GM12891 (cell line): ENCODE data around the gene KRTAP4-16.
"Not testable (repeated sequence)": the region's sequence is repeated elsewhere in the genome, so short reads cannot be mapped to it uniquely, and the experiment has no call there.

Experiments used
- POLR2A ChIP-seq: IDR thresholded peaks from 2 replicates; pipeline ENCODE4 v1.6.1; 2011; ENCODE audit warnings: low read depth, low read length, control low read depth
- POLR2AphosphoS5 ChIP-seq: IDR thresholded peaks from 2 replicates; pipeline ENCODE4 v1.6.1; 2011; ENCODE audit warnings: low read depth, low read length, control low read depth
- SPI1 ChIP-seq: IDR thresholded peaks from 2 replicates; pipeline ENCODE4 v1.6.1; 2011; ENCODE audit warnings: low read depth, low read length, control low read depth
- TAF1 ChIP-seq: IDR thresholded peaks from 2 replicates; pipeline ENCODE4 v1.6.1; 2011; ENCODE audit warnings: low read depth, low read length, control low read depth

DNA sequence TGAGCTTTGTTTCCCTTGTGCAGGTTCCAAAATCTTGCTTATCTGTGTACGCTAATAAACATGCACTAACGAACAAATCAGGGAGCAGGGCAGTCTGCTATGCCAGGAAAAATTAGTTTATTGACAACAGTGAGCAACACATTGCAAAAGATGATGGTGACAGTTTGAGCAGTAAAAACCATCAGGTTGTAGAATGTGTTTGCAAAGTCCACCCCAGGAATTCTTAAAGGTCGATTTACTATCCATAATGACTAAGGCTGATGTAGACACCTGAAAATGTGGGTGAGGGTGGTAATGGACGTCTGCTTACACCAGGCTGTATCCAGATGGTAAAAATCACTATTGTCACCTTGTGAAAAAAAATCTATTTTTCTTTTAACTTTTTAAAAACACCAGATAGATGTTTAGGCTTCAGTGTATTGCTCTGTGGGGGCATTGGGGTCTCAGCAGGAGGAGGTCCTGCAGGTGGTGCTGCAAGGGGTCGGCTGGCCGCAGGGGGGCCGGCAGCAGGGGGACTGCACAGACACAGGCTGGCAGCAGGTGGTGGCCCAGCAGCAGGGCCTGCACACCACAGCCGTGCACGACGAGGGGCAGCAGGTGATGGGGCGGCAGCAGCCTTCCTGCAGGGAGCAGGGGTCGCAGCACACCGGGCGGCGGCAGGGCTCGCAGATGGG, 36.9 kb downstream of the KRTAP4-16 start:
- TF ChIP-seq POLR2A, TAF1, POLR2AphosphoS5, SPI1: not testable (repeated sequence)
